K562 (cell line): ENCODE data around the gene OBSCN. TPM values are rescaled to one million over a fixed set of nuclear protein-coding genes. Genes with fewer than 3 reads are reported as not detected.
A peak's percentile ranks its signal among the peaks of the same experiment; 100 is the strongest.

ENCODE experiments used
- AFF1 ChIP-seq, 2 experiments: fragments of 450-650 bp; IDR thresholded peaks; 2 replicates each; pipeline ENCODE4 v1.6.1; 2018; ENCODE audit warnings: mild to moderate bottlenecking in 2 of 2, low read depth in 1 of 2; ENCODE audit not compliant: partially characterized antibody in 2 of 2
- AFF4 ChIP-seq: sonication (generic); formaldehyde crosslinking; IDR thresholded peaks from 2 replicates; pipeline ENCODE4 v1.8.0; 2023; ENCODE audit warnings: mild to moderate bottlenecking, missing genetic modification reagents
- FOXA3 ChIP-seq, 2 experiments: fragments of 450-650 bp in 1 of 2; sonication (generic) in 1 of 2; formaldehyde crosslinking; IDR thresholded peaks in 1 of 2; conservative IDR thresholded peaks in 1 of 2; 2 replicates each; pipeline versions ENCODE4 v1.4.0 to v1.8.0; 2020 to 2022; ENCODE audit warnings: mild to moderate bottlenecking in 2 of 2, missing genetic modification reagents in 1 of 2
- JUND ChIP-seq, 2 experiments: IDR thresholded peaks; 2 replicates in 1 of 2; 3 replicates in 1 of 2; pipeline ENCODE4 v1.6.1; 2011; ENCODE audit warnings: borderline replicate concordance in 2 of 2, low read depth in 2 of 2, low read length in 2 of 2, improper control_type of control experiment in 1 of 2, missing biosample characterization in 1 of 2, missing genetic modification characterization in 1 of 2, missing genetic modification reagents in 1 of 2
- RAD51 ChIP-seq: fragments of 450-650 bp; IDR thresholded peaks from 2 replicates; pipeline ENCODE4 v1.7.1; 2016; ENCODE audit warnings: low read depth, mild to moderate bottlenecking, borderline replicate concordance
- ZNF280A ChIP-seq: fragments of 450-650 bp; IDR thresholded peaks from 2 replicates; pipeline ENCODE4 v1.6.1; 2018; ENCODE audit warnings: mild to moderate bottlenecking, low read depth; ENCODE audit not compliant: partially characterized antibody
- ZNF57 ChIP-seq: fragments of 450-650 bp; formaldehyde crosslinking; IDR thresholded peaks from 2 replicates; pipeline ENCODE4 v1.4.0; 2020; ENCODE audit warnings: mild to moderate bottlenecking, moderate library complexity
- ZNF609 ChIP-seq: sonication (generic); formaldehyde crosslinking; IDR thresholded peaks from 2 replicates; pipeline ENCODE4 v1.8.1; 2023; ENCODE audit warnings: missing genetic modification reagents, mild to moderate bottlenecking, borderline replicate concordance
- polyA plus RNA-seq, 8 experiments: library from polyadenylated mRNA; depleted of rRNA in 4 of 8; stranded (reverse) in 5 of 8; unstranded in 3 of 8; fragments of >200 nt; fragmentation: Nextera tagmentation in 2 of 8; fragmentation: Illumina TruSeq in 1 of 8; extraction: Ambion mirVana in 2 of 8; extraction: Trizol in 1 of 8; gene quantifications; 2 replicates each; pipeline versions ENCODE4 v1.2.1 to v1.2.3, GENCODE V29; 2011 to 2014; ENCODE audit warnings: inconsistent platforms in 1 of 8, missing spikeins in 1 of 8
- total RNA-seq, 7 experiments: library from RNA; depleted of rRNA in 6 of 7; stranded (reverse); fragments of >200 nt in 6 of 7; fragmentation: Illumina TruSeq in 2 of 7; extraction: Trizol in 2 of 7; gene quantifications; 2 replicates each; pipeline versions ENCODE4 v1.2.1 to v1.2.3, GENCODE V29; 2011 to 2021; ENCODE audit warnings: low replicate concordance in 1 of 7

The OBSCN gene
- total and polyA plus RNA-seq, 9 of the 15 experiments (the other 6 are each of a cell fraction or from before 2014, with no cell fraction given) = 0.18 to 19.7 (median 3.6) TPM

- peak; percentile 42; the same call in 1 of the 2 replicates for TF ChIP-seq ZNF609 (CRISPR knock-in tag)
- peak in 1 of 2 experiments; percentile 52 for TF ChIP-seq AFF1 (IDR thresholded peaks at IDR 0.05; ENCODE audit: low read depth in 1 of 2, partially characterized antibody in 2 of 2)
- TF ChIP-seq FOXA3 (CRISPR knock-in tag; conservative IDR thresholded peaks at IDR 0.05 in 1 of 2, IDR thresholded peaks at IDR 0.05 in 1 of 2) = peak; percentile 84 to 88; a peak in 3 of 4 replicates
- TF ChIP-seq ZNF57 (CRISPR knock-in tag) = no peak
- peak; percentile 15; the same call in 1 of the 2 replicates for TF ChIP-seq AFF4 (CRISPR knock-in tag)
- TF ChIP-seq ZNF280A = no peak
- TF ChIP-seq JUND (IDR thresholded peaks at IDR 0.05; ENCODE audit: borderline replicate concordance, low read depth, low read length) = peak; percentile 64
- 0 out of 3 replicates have a peak, but pooled peaks have one; percentile 41 for TF ChIP-seq JUND (tag; IDR thresholded peaks at IDR 0.05; ENCODE audit: borderline replicate concordance, low read depth, low read length)
- TF ChIP-seq RAD51 = peak; percentile 28; the same call in 1 of the 2 replicates
Observed at GRCh38 chr1:228166170-228166936, 41.5 kb upstream of the OBSCN start (continued).
